ENCODE results near the gene AGAP5.
"Not testable (repeated sequence)": the region's sequence is repeated elsewhere in the genome, so short reads cannot be mapped to it uniquely, and the experiment has no call there.

- TF ChIP-seq, protein P1, sequence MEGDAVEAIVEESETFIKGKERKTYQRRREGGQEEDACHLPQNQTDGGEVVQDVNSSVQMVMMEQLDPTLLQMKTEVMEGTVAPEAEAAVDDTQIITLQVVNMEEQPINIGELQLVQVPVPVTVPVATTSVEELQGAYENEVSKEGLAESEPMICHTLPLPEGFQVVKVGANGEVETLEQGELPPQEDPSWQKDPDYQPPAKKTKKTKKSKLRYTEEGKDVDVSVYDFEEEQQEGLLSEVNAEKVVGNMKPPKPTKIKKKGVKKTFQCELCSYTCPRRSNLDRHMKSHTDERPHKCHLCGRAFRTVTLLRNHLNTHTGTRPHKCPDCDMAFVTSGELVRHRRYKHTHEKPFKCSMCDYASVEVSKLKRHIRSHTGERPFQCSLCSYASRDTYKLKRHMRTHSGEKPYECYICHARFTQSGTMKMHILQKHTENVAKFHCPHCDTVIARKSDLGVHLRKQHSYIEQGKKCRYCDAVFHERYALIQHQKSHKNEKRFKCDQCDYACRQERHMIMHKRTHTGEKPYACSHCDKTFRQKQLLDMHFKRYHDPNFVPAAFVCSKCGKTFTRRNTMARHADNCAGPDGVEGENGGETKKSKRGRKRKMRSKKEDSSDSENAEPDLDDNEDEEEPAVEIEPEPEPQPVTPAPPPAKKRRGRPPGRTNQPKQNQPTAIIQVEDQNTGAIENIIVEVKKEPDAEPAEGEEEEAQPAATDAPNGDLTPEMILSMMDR (IDR thresholded peaks at IDR 0.05), result not testable (repeated sequence)
- not testable (repeated sequence) for TF ChIP-seq POLR2A (IDR thresholded peaks at IDR 0.05)
Observed at GRCh38 chr10:73697675-73698159, at the start of gene AGAP5.
